SK-N-MC (cell line): Measurements from ENCODE around the gene SF3B6.

Experiments used
- EZH2 ChIP-seq: fragments of 200-600 bp; sonication (generic); IDR thresholded peaks from one replicate; pipeline ENCODE4 v1.6.1; 2017; ENCODE audit warnings: antibody characterized with exemption
- POLR2AphosphoS5 ChIP-seq: IDR thresholded peaks from 2 replicates; pipeline ENCODE4 v1.6.1; 2012; ENCODE audit warnings: mild to moderate bottlenecking, low read depth, low read length, borderline replicate concordance

GRCh38 chr2:24038786-24039499 is 37.2 kb downstream of the SF3B6 start:
- no peak for TF ChIP-seq EZH2
- TF ChIP-seq POLR2AphosphoS5: no peak; the same call in 1 of the 2 replicates
